Pancreas (tissue), 10 donors: Measurements from ENCODE around the gene PER1. TPM values are rescaled to one million over a fixed set of nuclear protein-coding genes. Genes with fewer than 3 reads are reported as not detected.
A peak's percentile ranks its signal among the peaks of the same experiment; 100 is the strongest.

ENCODE experiments used
- ATAC-seq, 4 donors: fragments of 200-7000 bp; cut with Tn5 transposase; one replicate each; pipeline versions ENCODE4 v1.8.0 to v1.9.1; 2020; ENCODE audit warnings: mild to moderate bottlenecking in 4 of 4, moderate library complexity in 4 of 4
- DNase-seq, 6 donors: peaks; one replicate each; pipeline ENCODE4 v3.0.0-alpha.2; 2020
- FAIRE-seq: peaks from 2 replicates; lab custom pipeline; 2012; peaks lifted over from hg19 to GRCh38; lab: Jason Lieb, UNC
- H3K27ac ChIP-seq, 4 donors: fragments of 200-600 bp; sonication (generic); 1 replicate in 3 of 4; 2 replicates in 1 of 4; pipeline versions ENCODE4 v1.5.0 to v1.8.0; 2020
- H3K27me3 ChIP-seq, 4 donors: fragments of 200-600 bp; one replicate each; pipeline ENCODE4 v1.8.0; 2021
- H3K36me3 ChIP-seq, 3 donors: fragments of 200-600 bp; sonication (generic) in 1 of 3; one replicate each; pipeline versions ENCODE4 v1.5.0 to v1.8.0; 2020 to 2021
- H3K4me1 ChIP-seq, 3 donors: fragments of 200-600 bp; one replicate each; pipeline ENCODE4 v1.8.0; 2021
- H3K4me3 ChIP-seq, 4 donors: fragments of 200-600 bp; sonication (generic) in 2 of 4; one replicate each; pipeline versions ENCODE4 v1.5.0 to v1.8.0; 2020 to 2021
- H3K9me3 ChIP-seq, 4 donors: fragments of 200-600 bp; one replicate each; pipeline ENCODE4 v1.8.0; 2021
- CTCF ChIP-seq, 4 donors: fragments of 200-600 bp; sonication (generic) in 3 of 4; IDR thresholded peaks; one replicate each; pipeline versions ENCODE4 v1.5.0 to v1.8.0; 2021; ENCODE audit warnings: antibody characterized with exemption in 4 of 4
- WGBS, 2 donors: extraction: QIAGEN DNeasy Blood & Tissue Kit; methylation state at CpG; one replicate each; pipeline ENCODE4 v1.1.7; 2013; 5-methylcytosine and 5-hydroxymethylcytosine counted together
- intact Hi-C, 3 donors: fragments of 100-400 bp; cut with DNase I; formaldehyde crosslinking; loops; one replicate each; pipeline versions ENCODE4 v1.11.1 to v1.14.2; 2022
- polyA plus RNA-seq, 2 donors: library from polyadenylated mRNA; stranded (reverse); fragments of 200-250 nt; gene quantifications; one replicate each; pipeline ENCODE4 v1.2.3, GENCODE V29; 2013
- total RNA-seq, 6 donors: library from RNA; stranded (reverse); fragmentation: NEBNext Ultra II Directional in 4 of 6; extraction: Animal tissue kit (Norgen Biotek cat#: 25700) in 4 of 6; gene quantifications; one replicate each; pipeline versions ENCODE4 v1.2.1 to v1.2.4, GENCODE V29; 2021 to 2023
- donor health status: healthy with polysubstance abuse.
- donor health status: DM: no; HTN: no; CAD: no; lungs with moderate emphysema.
- donor health status: DM: no; HTN: no; CAD: no.
- donor health status: control.
- donor health status: control.
- donor health status: Bipolar disorder and iron deficiency.
- donor health status: DM: yes; HTN: yes; CAD: no.
- donor health status: DM: no; HTN: no; CAD: no.
- donor health status: DM: no; HTN: no; CAD: no.
- donor health status: DM: yes; HTN: yes; CAD: no.

PER1 gene
- total and polyA plus RNA-seq, 8 donors, result 17.5 to 158 (median 95.1) TPM

GRCh38 chr17:8143581-8144400 lies 8.4 kb downstream of the PER1 start:
- Histone ChIP-seq H3K27ac (no peak overlapping the region), H3K27me3 (no peaks in the 10 kb centered on the region), H3K4me1 (no peaks in the 10 kb centered on the region), H3K36me3 (peaks cover 10 to 94% (median 91%) of the 10 kb centered on the region in 3 donors), H3K9me3 (no peaks in the 10 kb centered on the region), H3K4me3 (no peak overlapping the region)
- FAIRE-seq (no peak), DNase-seq (peak in 2 of 6 donors; percentile 29 to 35), ATAC-seq (no peak)
- TF ChIP-seq CTCF (IDR thresholded peaks at IDR 0.05), result no peak
- intact Hi-C loops, result no loop called here
- 91% methylated on average over 22 of the region's 22 CpGs for WGBS, 2 donors

GRCh38 chr17:8142887-8143580 lies 9.2 kb downstream of the PER1 start:
- peak in 3 of 6 donors; percentile 19 to 75 (median 46) for DNase-seq

GRCh38 chr17:8142158-8142886 lies 9.9 kb downstream of the PER1 start:
- WGBS, 2 donors, result 88 to 92% methylated on average over 23 of the region's 23 CpGs
- intact Hi-C loops, result no loop called here
- Histone ChIP-seq H3K27me3 (no peaks in the 10 kb centered on the region), H3K4me1 (peaks cover 4 to 6% (median 5%) of the 10 kb centered on the region in 3 donors), H3K36me3 (peaks cover 6 to 79% (median 77%) of the 10 kb centered on the region in 3 donors), H3K9me3 (no peaks in the 10 kb centered on the region), H3K27ac (no peak overlapping the region), H3K4me3 (no peak overlapping the region)
- FAIRE-seq, result no peak
- no peak for TF ChIP-seq CTCF (IDR thresholded peaks at IDR 0.05)
- ATAC-seq, result no peak
- peak in 3 of 6 donors; percentile 24 to 82 (median 43) for DNase-seq

More at GRCh38 chr17:8142887-8143580, 9.2 kb downstream of the PER1 start:
- H3K4me1 ChIP-seq, result peaks cover 3 to 5% (median 4%) of the 10 kb centered on the region in 3 donors
- no peak for FAIRE-seq
- 85 to 93% methylated on average over 13 to 15 of the region's 15 CpGs for WGBS, 2 donors
- TF ChIP-seq CTCF (IDR thresholded peaks at IDR 0.05), result no peak
- intact Hi-C loops, result no loop called here
- no peaks in the 10 kb centered on the region for H3K9me3 ChIP-seq
- H3K36me3 ChIP-seq, result peaks cover 8 to 86% (median 84%) of the 10 kb centered on the region in 3 donors
- H3K27ac ChIP-seq, result no peak overlapping the region
- no peak for ATAC-seq
- H3K4me3 ChIP-seq, result no peak overlapping the region
- no peaks in the 10 kb centered on the region for H3K27me3 ChIP-seq

- DNase-seq (peak in 4 of 6 donors; percentile 17 to 64 (median 36)), ATAC-seq (no peak), FAIRE-seq (no peak)
- Histone ChIP-seq H3K4me3 (no peak overlapping the region), H3K36me3 (peaks cover 6 to 73% (median 71%) of the 10 kb centered on the region in 3 donors), H3K27ac (no peak overlapping the region), H3K9me3 (no peaks in the 10 kb centered on the region), H3K27me3 (no peaks in the 10 kb centered on the region), H3K4me1 (peaks cover 4 to 6% (median 5%) of the 10 kb centered on the region in 3 donors)
- intact Hi-C loops, result no loop called here
- no peak for TF ChIP-seq CTCF (IDR thresholded peaks at IDR 0.05)
- 89 to 94% methylated on average over 11 of the region's 11 CpGs for WGBS, 2 donors
These were observed 10.5 kb downstream of the PER1 start for GRCh38 chr17:8141741-8142140.
